ENCODE results near the gene KMT5B.

Gene KMT5B

GRCh38 chr11:68194675-68195294 is 18.3 kb downstream of the KMT5B start:
- Histone ChIP-seq H3K27ac (ENCODE audit: low read depth, low read length, poor library complexity, severe bottlenecking) (no peak overlapping the region), H3K36me3 (ENCODE audit: insufficient read depth, low read length) (no peaks in the 10 kb centered on the region), H3K4me1 (ENCODE audit: insufficient read depth, low read length, severe bottlenecking) (peaks cover 10% of the 10 kb centered on the region), H3F3A (ENCODE audit: insufficient read depth, low read length) (no peaks in the 10 kb centered on the region; the same call in none of the 2 replicates), H3K9me2 (ENCODE audit: low read depth, low read length) (no peaks in the 10 kb centered on the region), H3K9me3 (ENCODE audit: low read length) (no peaks in the 10 kb centered on the region), H2AFZ (ENCODE audit: low read length) (no peak overlapping the region), H3K27me3 (ENCODE audit: insufficient read depth, low read length) (no peaks in the 10 kb centered on the region), H3K4me3 (ENCODE audit: low read depth, low read length, poor library complexity, severe bottlenecking) (no peak overlapping the region), H3K4me2 (ENCODE audit: low read length) (no peak overlapping the region), H4K20me1 (ENCODE audit: insufficient read depth, low read length) (no peaks in the 10 kb centered on the region), H3K9ac (ENCODE audit: low read length) (no peak overlapping the region), H3K79me2 (ENCODE audit: insufficient read depth, low read length) (peaks cover 29% of the 10 kb centered on the region)
- no peak for TF ChIP-seq EZH2 (IDR thresholded peaks at IDR 0.05; ENCODE audit: borderline replicate concordance, low read length)
- TF ChIP-seq, protein P1, sequence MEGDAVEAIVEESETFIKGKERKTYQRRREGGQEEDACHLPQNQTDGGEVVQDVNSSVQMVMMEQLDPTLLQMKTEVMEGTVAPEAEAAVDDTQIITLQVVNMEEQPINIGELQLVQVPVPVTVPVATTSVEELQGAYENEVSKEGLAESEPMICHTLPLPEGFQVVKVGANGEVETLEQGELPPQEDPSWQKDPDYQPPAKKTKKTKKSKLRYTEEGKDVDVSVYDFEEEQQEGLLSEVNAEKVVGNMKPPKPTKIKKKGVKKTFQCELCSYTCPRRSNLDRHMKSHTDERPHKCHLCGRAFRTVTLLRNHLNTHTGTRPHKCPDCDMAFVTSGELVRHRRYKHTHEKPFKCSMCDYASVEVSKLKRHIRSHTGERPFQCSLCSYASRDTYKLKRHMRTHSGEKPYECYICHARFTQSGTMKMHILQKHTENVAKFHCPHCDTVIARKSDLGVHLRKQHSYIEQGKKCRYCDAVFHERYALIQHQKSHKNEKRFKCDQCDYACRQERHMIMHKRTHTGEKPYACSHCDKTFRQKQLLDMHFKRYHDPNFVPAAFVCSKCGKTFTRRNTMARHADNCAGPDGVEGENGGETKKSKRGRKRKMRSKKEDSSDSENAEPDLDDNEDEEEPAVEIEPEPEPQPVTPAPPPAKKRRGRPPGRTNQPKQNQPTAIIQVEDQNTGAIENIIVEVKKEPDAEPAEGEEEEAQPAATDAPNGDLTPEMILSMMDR (IDR thresholded peaks at IDR 0.05; ENCODE audit: low read length) = no peak

GRCh38 chr11:68193018-68193417 is 20.1 kb downstream of the KMT5B start:
- no peaks in the 10 kb centered on the region for H3K36me3 ChIP-seq (ENCODE audit: insufficient read depth, low read length)
- no peaks in the 10 kb centered on the region for H3K9me2 ChIP-seq (ENCODE audit: low read depth, low read length)
- TF ChIP-seq, protein P1 (IDR thresholded peaks at IDR 0.05; ENCODE audit: low read length) = no peak
- no peak for TF ChIP-seq EZH2 (IDR thresholded peaks at IDR 0.05; ENCODE audit: borderline replicate concordance, low read length)
- H3K27ac ChIP-seq (ENCODE audit: low read depth, low read length, poor library complexity, severe bottlenecking) = no peak overlapping the region
- H4K20me1 ChIP-seq (ENCODE audit: insufficient read depth, low read length) = no peaks in the 10 kb centered on the region
- no peak overlapping the region for H3K4me2 ChIP-seq (ENCODE audit: low read length)
- no peak overlapping the region for H2AFZ ChIP-seq (ENCODE audit: low read length)
- no peak overlapping the region for H3K4me3 ChIP-seq (ENCODE audit: low read depth, low read length, poor library complexity, severe bottlenecking)
- H3F3A ChIP-seq (ENCODE audit: insufficient read depth, low read length) = no peaks in the 10 kb centered on the region; the same call in none of the 2 replicates
- no peak overlapping the region for H3K9ac ChIP-seq (ENCODE audit: low read length)
- H3K9me3 ChIP-seq (ENCODE audit: low read length) = no peaks in the 10 kb centered on the region
- no peaks in the 10 kb centered on the region for H3K27me3 ChIP-seq (ENCODE audit: insufficient read depth, low read length)
- H3K79me2 ChIP-seq (ENCODE audit: insufficient read depth, low read length) = peaks cover 29% of the 10 kb centered on the region
- peaks cover 10% of the 10 kb centered on the region for H3K4me1 ChIP-seq (ENCODE audit: insufficient read depth, low read length, severe bottlenecking)

- Histone ChIP-seq H3K9me3 (ENCODE audit: low read length) (no peaks in the 10 kb centered on the region), H2AFZ (ENCODE audit: low read length) (no peak overlapping the region), H4K20me1 (ENCODE audit: insufficient read depth, low read length) (no peaks in the 10 kb centered on the region), H3K4me3 (ENCODE audit: low read depth, low read length, poor library complexity, severe bottlenecking) (no peak overlapping the region), H3K4me1 (ENCODE audit: insufficient read depth, low read length, severe bottlenecking) (peaks cover 10% of the 10 kb centered on the region), H3K79me2 (ENCODE audit: insufficient read depth, low read length) (peaks cover 24% of the 10 kb centered on the region), H3K27ac (ENCODE audit: low read depth, low read length, poor library complexity, severe bottlenecking) (no peak overlapping the region), H3K9me2 (ENCODE audit: low read depth, low read length) (no peaks in the 10 kb centered on the region), H3K4me2 (ENCODE audit: low read length) (no peak overlapping the region), H3K36me3 (ENCODE audit: insufficient read depth, low read length) (no peaks in the 10 kb centered on the region; the same call in 1 of the 2 replicates), H3K27me3 (ENCODE audit: insufficient read depth, low read length) (no peaks in the 10 kb centered on the region), H3K9ac (ENCODE audit: low read length) (no peak overlapping the region), H3F3A (ENCODE audit: insufficient read depth, low read length) (no peaks in the 10 kb centered on the region; the same call in none of the 2 replicates)
- no peak for TF ChIP-seq EZH2 (IDR thresholded peaks at IDR 0.05; ENCODE audit: borderline replicate concordance, low read length)
- TF ChIP-seq, protein P1 (IDR thresholded peaks at IDR 0.05; ENCODE audit: low read length) = no peak
Observed at GRCh38 chr11:68191661-68192579, 21.2 kb downstream of the KMT5B start.

Measured in OCI-LY1 (cell line).